ENCODE results near the gene THSD7B.

- TF ChIP-seq SUZ12 (IDR thresholded peaks at IDR 0.05; ENCODE audit: extremely low read depth, insufficient read depth, insufficient read length) (no peak), ZNF274 (IDR thresholded peaks at IDR 0.05; ENCODE audit: low read depth, low read length) (no peak), YY1 (IDR thresholded peaks at IDR 0.05; ENCODE audit: insufficient read depth, insufficient read length) (no peak)
These were observed 33.4 kb downstream of the THSD7B start for GRCh38 chr2:136798766-136799165.
